Hepatocyte (in vitro differentiated cells): ENCODE data around the gene USH1C.

Experiments
- CTCF ChIP-seq: fragments of 200-600 bp; sonication (generic); IDR thresholded peaks from 2 replicates; pipeline ENCODE4 v1.5.1; 2016; ENCODE audit warnings: antibody characterized with exemption, mild to moderate bottlenecking; ENCODE audit not compliant: poor library complexity
- EZH2 ChIP-seq: fragments of 200-600 bp; sonication (generic); IDR thresholded peaks from 2 replicates; pipeline ENCODE4 v1.6.1; 2016; ENCODE audit warnings: antibody characterized with exemption, mild to moderate bottlenecking, borderline replicate concordance
- EZH2phosphoT487 ChIP-seq: fragments of 200-600 bp; sonication (generic); IDR thresholded peaks from one replicate; pipeline ENCODE4 v1.6.1; 2018; ENCODE audit warnings: antibody characterized with exemption, mild to moderate bottlenecking, low read depth, moderate library complexity; ENCODE audit not compliant: unreplicated experiment, severe bottlenecking

- TF ChIP-seq EZH2 (no peak), CTCF (no peak), EZH2phosphoT487 (no peak)
Measured at GRCh38 chr11:17578296-17578695, 34.1 kb upstream of the USH1C start.
